ENCODE measurements around the gene TUT1.

TUT1 gene

GRCh38 chr11:62605467-62605866 is 14.1 kb upstream of the TUT1 start:
- Histone ChIP-seq H2AFZ (no peak overlapping the region), H3K9ac (no peak overlapping the region), H3K27ac (no peak overlapping the region), H3K36me3 (ENCODE audit: control insufficient read depth, insufficient read depth, low read length) (no peaks in the 10 kb centered on the region), H3K4me1 (no peaks in the 10 kb centered on the region), H3K4me3 (ENCODE audit: low read depth, low read length) (no peak overlapping the region), H3K79me2 (no peaks in the 10 kb centered on the region), H3K4me2 (ENCODE audit: low read length) (no peak overlapping the region), H3K9me3 (ENCODE audit: control insufficient read depth, low read length) (no peaks in the 10 kb centered on the region), H3K27me3 (ENCODE audit: control insufficient read depth, insufficient read depth, low read length) (no peaks in the 10 kb centered on the region)
- TF ChIP-seq, protein P1, sequence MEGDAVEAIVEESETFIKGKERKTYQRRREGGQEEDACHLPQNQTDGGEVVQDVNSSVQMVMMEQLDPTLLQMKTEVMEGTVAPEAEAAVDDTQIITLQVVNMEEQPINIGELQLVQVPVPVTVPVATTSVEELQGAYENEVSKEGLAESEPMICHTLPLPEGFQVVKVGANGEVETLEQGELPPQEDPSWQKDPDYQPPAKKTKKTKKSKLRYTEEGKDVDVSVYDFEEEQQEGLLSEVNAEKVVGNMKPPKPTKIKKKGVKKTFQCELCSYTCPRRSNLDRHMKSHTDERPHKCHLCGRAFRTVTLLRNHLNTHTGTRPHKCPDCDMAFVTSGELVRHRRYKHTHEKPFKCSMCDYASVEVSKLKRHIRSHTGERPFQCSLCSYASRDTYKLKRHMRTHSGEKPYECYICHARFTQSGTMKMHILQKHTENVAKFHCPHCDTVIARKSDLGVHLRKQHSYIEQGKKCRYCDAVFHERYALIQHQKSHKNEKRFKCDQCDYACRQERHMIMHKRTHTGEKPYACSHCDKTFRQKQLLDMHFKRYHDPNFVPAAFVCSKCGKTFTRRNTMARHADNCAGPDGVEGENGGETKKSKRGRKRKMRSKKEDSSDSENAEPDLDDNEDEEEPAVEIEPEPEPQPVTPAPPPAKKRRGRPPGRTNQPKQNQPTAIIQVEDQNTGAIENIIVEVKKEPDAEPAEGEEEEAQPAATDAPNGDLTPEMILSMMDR (IDR thresholded peaks at IDR 0.05): no peak

DNA sequence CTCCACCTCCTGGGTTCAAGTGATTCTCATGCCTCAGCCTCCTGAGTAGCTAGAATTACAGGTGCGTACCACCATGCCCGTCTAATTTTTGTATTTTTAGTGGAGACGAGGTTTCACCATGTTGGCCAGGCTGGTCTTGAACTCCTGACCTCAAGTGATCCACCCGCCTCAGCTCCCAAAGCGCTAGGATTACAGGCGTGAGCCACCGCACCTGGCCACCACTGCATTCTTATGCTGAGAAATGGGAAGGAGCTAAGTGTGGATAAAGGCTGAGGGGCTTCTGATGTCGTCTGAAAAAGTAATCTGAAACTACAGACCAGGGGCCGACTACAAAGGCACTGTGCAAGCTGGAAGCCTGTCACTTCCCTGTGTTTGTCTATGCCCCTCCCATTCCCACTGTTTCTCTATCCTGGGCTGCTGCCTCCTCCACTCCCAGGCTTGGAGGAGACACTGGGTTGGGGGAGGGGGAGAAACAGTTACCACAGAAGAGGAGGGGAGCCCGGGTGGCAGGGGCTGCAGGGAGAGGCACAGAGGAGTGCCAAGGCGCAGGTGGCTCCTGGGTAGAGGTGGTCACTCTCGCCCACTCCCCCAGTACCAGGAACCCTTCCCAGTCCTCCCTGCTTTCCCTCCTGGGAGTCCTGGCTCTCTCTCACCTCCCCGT is 13.3 kb upstream of the TUT1 start:
- Histone ChIP-seq H3K9ac (no peak overlapping the region), H3K27ac (no peak overlapping the region), H3K4me2 (ENCODE audit: low read length) (no peak overlapping the region), H3K27me3 (ENCODE audit: control insufficient read depth, insufficient read depth, low read length) (no peaks in the 10 kb centered on the region), H2AFZ (no peak overlapping the region), H3K4me1 (no peaks in the 10 kb centered on the region), H3K36me3 (ENCODE audit: control insufficient read depth, insufficient read depth, low read length) (no peaks in the 10 kb centered on the region), H3K4me3 (ENCODE audit: low read depth, low read length) (no peak overlapping the region), H3K79me2 (no peaks in the 10 kb centered on the region), H3K9me3 (ENCODE audit: control insufficient read depth, low read length) (no peaks in the 10 kb centered on the region)
- TF ChIP-seq, protein P1 (IDR thresholded peaks at IDR 0.05): no peak

- TF ChIP-seq, protein P1 (IDR thresholded peaks at IDR 0.05): no peak
- no peak overlapping the region for H3K27ac ChIP-seq
- H3K4me3 ChIP-seq (ENCODE audit: low read depth, low read length): no peak overlapping the region
- no peak overlapping the region for H3K9ac ChIP-seq
- H3K4me1 ChIP-seq: no peaks in the 10 kb centered on the region
- no peak overlapping the region for H2AFZ ChIP-seq
- no peaks in the 10 kb centered on the region for H3K27me3 ChIP-seq (ENCODE audit: control insufficient read depth, insufficient read depth, low read length)
- no peaks in the 10 kb centered on the region for H3K9me3 ChIP-seq (ENCODE audit: control insufficient read depth, low read length)
- H3K79me2 ChIP-seq: no peaks in the 10 kb centered on the region
- no peak overlapping the region for H3K4me2 ChIP-seq (ENCODE audit: low read length)
- H3K36me3 ChIP-seq (ENCODE audit: control insufficient read depth, insufficient read depth, low read length): no peaks in the 10 kb centered on the region
Observed at GRCh38 chr11:62603776-62604299, 12.5 kb upstream of the TUT1 start.

DNA sequence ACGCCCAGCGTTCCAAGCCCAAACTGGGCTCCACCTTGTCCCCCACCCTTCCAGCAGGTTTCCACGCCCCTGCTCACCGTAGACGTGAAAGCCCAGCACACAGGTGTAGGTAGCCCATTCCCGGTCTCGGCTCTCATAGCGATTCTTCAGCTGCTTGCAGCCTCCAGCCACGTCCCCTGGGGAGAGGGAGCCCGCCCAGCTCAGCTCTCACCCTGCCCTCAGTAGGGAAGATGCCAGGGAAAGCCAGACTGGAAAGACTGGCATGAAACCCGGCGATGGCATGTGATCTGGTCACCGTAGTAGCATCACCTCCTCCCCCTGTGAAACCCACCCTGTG is 11.7 kb upstream of the TUT1 start:
- H3K4me2 ChIP-seq (ENCODE audit: low read length): no peak overlapping the region
- no peak overlapping the region for H2AFZ ChIP-seq
- H3K27me3 ChIP-seq (ENCODE audit: control insufficient read depth, insufficient read depth, low read length): no peaks in the 10 kb centered on the region
- no peaks in the 10 kb centered on the region for H3K79me2 ChIP-seq
- H3K36me3 ChIP-seq (ENCODE audit: control insufficient read depth, insufficient read depth, low read length): no peaks in the 10 kb centered on the region
- TF ChIP-seq, protein P1 (IDR thresholded peaks at IDR 0.05): no peak
- no peak overlapping the region for H3K27ac ChIP-seq
- H3K4me1 ChIP-seq: no peaks in the 10 kb centered on the region
- H3K4me3 ChIP-seq (ENCODE audit: low read depth, low read length): no peak overlapping the region
- no peaks in the 10 kb centered on the region for H3K9me3 ChIP-seq (ENCODE audit: control insufficient read depth, low read length)
- no peak overlapping the region for H3K9ac ChIP-seq
